Right atrium auricular region (tissue), 2 donors: Measurements from ENCODE around the gene ASTN2. TPM values are rescaled to one million over a fixed set of nuclear protein-coding genes. Genes with fewer than 3 reads are reported as not detected.
"Not testable (repeated sequence)": the region's sequence is repeated elsewhere in the genome, so short reads cannot be mapped to it uniquely, and the experiment has no call there.

Experiments
- DNase-seq: peaks from one replicate; pipeline ENCODE4 v3.0.0-alpha.2; 2019; ENCODE audit warnings: low spot score
- H3K27ac ChIP-seq, 2 donors: fragments of 200-600 bp; sonication (generic); 1 replicate in 1 of 2; 2 replicates in 1 of 2; pipeline ENCODE4 v1.5.1; 2016 to 2019
- H3K27me3 ChIP-seq, 2 donors: fragments of 200-600 bp; sonication (generic); one replicate each; pipeline versions ENCODE4 v1.5.1 to v1.6.0; 2017 to 2019
- H3K36me3 ChIP-seq: fragments of 200-600 bp; sonication (generic); one replicate; pipeline ENCODE4 v1.5.1; 2016
- H3K4me1 ChIP-seq, 2 donors: fragments of 200-600 bp; sonication (generic); one replicate each; pipeline versions ENCODE4 v1.5.1 to v1.6.0; 2017 to 2019
- H3K4me3 ChIP-seq, 2 donors: fragments of 200-600 bp; sonication (generic); 1 replicate in 1 of 2; 2 replicates in 1 of 2; pipeline ENCODE4 v1.5.1; 2017 to 2019; ENCODE audit warnings: mild to moderate bottlenecking in 1 of 2, moderate library complexity in 1 of 2
- H3K9me3 ChIP-seq, 2 donors: fragments of 200-600 bp; sonication (generic); one replicate each; pipeline ENCODE4 v1.5.1; 2019
- CTCF ChIP-seq, 2 donors: fragments of 200-600 bp; sonication (generic); IDR thresholded peaks; one replicate each; pipeline ENCODE4 v1.5.1; 2019; ENCODE audit warnings: antibody characterized with exemption in 2 of 2
- total RNA-seq, 2 donors: library from RNA; depleted of rRNA; stranded (reverse); fragments of >200 nt; gene quantifications; one replicate each; pipeline ENCODE4 v1.1.0, GENCODE V29; 2016

The ASTN2 gene
- total RNA-seq, 2 donors from 2014 or later: 11.1 to 32.2 TPM

DNA sequence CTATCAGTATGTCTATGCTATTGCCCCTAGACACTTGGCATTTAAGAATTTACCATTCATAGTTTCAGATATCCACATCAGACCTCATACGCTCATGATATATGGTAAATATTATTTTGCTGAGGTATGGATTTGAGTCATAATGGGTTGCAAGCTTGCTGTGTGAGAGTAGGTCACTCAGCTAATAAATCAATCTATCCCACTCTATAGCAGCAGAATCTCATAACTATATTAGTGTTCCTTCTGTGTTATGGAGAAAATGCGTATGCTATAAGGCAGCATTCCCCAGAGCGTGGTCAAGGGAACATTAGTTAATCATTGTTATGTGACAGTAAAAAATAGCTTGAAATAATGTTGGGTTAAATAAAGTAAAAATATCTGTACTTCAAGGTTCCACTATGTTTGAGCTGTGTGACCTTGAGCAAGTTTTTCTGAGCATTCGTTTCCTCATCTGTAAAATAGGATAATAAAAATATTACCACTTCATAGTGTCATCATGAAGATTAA is 720.0 kb downstream of the ASTN2 start:
- no peak for TF ChIP-seq CTCF (IDR thresholded peaks at IDR 0.05)
- H3K4me1 ChIP-seq: peaks cover 0 to 33% of the 10 kb centered on the region in 2 donors
- H3K36me3 ChIP-seq: peaks cover 24% of the 10 kb centered on the region

GRCh38 chr9:116693233-116693731 is 721.6 kb downstream of the ASTN2 start:
- Histone ChIP-seq H3K9me3 (no peaks in the 10 kb centered on the region), H3K36me3 (peaks cover 9% of the 10 kb centered on the region), H3K27me3 (no peaks in the 10 kb centered on the region), H3K4me1 (peaks cover 0 to 46% of the 10 kb centered on the region in 2 donors), H3K27ac (no peak overlapping the region), H3K4me3 (no peak overlapping the region)
- DNase-seq: no peak
- no peak for TF ChIP-seq CTCF (IDR thresholded peaks at IDR 0.05)

More for the DNA sequence above, 720.0 kb downstream of the ASTN2 start:
- no peaks in the 10 kb centered on the region for H3K9me3 ChIP-seq
- no peak overlapping the region for H3K27ac ChIP-seq
- H3K27me3 ChIP-seq: no peaks in the 10 kb centered on the region
- H3K4me3 ChIP-seq: no peak overlapping the region
- no peak for DNase-seq

DNA sequence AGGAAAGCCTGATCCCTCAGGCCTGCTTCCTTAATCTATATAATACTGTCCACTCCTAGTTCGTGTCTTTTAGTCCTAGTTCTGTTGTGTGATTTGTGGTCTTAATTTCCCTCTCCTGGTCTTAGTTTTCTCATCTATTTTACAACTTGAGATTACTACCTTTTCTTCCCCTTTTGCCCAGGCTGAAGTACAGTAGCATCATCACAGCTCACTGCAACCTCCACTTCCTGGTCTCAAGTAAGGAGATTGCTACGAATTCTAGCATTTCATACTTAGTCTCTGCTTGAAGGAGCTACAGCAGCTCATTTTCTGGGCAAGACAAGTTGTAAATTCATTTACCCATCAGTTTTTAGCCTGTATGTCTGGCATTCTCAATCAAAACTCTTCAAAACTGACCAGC is 722.2 kb downstream of the ASTN2 start:
- H3K4me1 ChIP-seq: peaks cover 0 to 52% of the 10 kb centered on the region in 2 donors
- H3K36me3 ChIP-seq: peaks cover 3% of the 10 kb centered on the region
- no peaks in the 10 kb centered on the region for H3K27me3 ChIP-seq
- DNase-seq: no peak
- no peak overlapping the region for H3K27ac ChIP-seq
- H3K9me3 ChIP-seq: no peaks in the 10 kb centered on the region
- TF ChIP-seq CTCF (IDR thresholded peaks at IDR 0.05): no peak
- H3K4me3 ChIP-seq: no peak overlapping the region

DNA sequence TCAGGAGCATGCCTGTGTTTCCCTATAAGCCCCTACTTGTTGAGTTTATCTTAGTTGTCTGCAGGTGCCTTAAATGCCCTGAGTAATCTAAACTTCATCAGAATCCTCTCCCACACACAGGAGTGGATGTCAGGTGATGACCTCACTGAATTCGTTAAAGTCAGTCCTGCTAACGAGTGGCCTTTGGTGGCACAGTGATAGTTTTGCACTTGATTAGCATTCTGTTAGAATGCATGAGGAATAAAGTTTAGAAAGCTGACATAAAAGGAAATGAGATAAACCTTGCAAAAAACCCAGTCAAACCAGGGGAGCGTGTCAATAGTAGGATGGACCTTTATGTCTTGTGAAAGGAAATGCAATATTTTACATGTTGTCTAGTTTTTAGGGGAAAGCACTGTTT is 723.2 kb downstream of the ASTN2 start:
- Histone ChIP-seq H3K9me3 (no peaks in the 10 kb centered on the region), H3K4me1 (peaks cover 0 to 57% of the 10 kb centered on the region in 2 donors), H3K27ac (no peak overlapping the region), H3K27me3 (no peaks in the 10 kb centered on the region), H3K36me3 (no peaks in the 10 kb centered on the region), H3K4me3 (no peak overlapping the region)
- DNase-seq: no peak
- TF ChIP-seq CTCF (IDR thresholded peaks at IDR 0.05): no peak

DNA sequence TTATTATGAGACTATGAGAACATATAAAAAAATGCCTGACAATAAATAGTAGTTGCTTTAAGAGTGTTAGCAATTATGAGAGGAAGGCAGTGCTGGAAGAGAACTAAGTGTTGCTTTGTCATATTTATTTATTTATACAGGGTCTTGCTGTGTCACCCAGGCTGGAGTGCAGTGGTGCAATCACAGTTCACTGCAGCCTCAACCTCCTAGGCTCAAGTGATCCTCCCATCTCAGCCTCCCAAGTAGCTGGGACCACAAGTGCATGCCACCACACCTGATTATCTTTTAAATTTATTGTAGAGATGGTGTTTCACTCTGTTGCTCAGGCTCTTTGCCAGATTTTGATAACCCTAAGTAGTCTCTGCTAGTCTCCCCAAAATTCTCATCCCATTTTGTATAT is 724.1 kb downstream of the ASTN2 start:
- H3K27ac ChIP-seq, H3K36me3 ChIP-seq, H3K27me3 ChIP-seq, DNase-seq, H3K9me3 ChIP-seq, H3K4me3 ChIP-seq: not testable (repeated sequence)
- H3K4me1 ChIP-seq: peaks cover 0 to 60% of the 10 kb centered on the region in 2 donors

GRCh38 chr9:116689486-116690032 is 725.3 kb downstream of the ASTN2 start:
- no peak for TF ChIP-seq CTCF (IDR thresholded peaks at IDR 0.05)
- H3K36me3 ChIP-seq: no peaks in the 10 kb centered on the region
- no peak for DNase-seq
- H3K4me3 ChIP-seq: no peak overlapping the region
- H3K27ac ChIP-seq: no peak overlapping the region
- no peaks in the 10 kb centered on the region for H3K9me3 ChIP-seq
- H3K27me3 ChIP-seq: no peaks in the 10 kb centered on the region
- peaks cover 0 to 47% of the 10 kb centered on the region in 2 donors for H3K4me1 ChIP-seq
